ENCODE data around the gene MAP2K4. TPM values are rescaled to one million over a fixed set of nuclear protein-coding genes. Genes with fewer than 3 reads are reported as not detected.

Gene MAP2K4
- total RNA-seq, 1 experiment from 2014 or later: 46.1 TPM

GRCh38 chr17:12064395-12064794 is 43.7 kb downstream of the MAP2K4 start:
- Histone ChIP-seq H2BK5ac (ENCODE audit: insufficient read length, low read length) (no peak overlapping the region), H3K4me1 (ENCODE audit: insufficient read depth, low read length) (no peaks in the 10 kb centered on the region; the same call in 1 of the 2 replicates), H3K18ac (ENCODE audit: insufficient read length, low read depth, low read length) (no peak overlapping the region), H3K27me3 (ENCODE audit: insufficient read depth, low read length) (no peaks in the 10 kb centered on the region), H3K9ac (ENCODE audit: extremely low read depth, insufficient read length, low read length) (no peak overlapping the region), H3K14ac (ENCODE audit: insufficient read depth, low read length) (no peak overlapping the region), H3K23ac (ENCODE audit: insufficient read length, low read depth, low read length) (no peak overlapping the region), H3K23me2 (ENCODE audit: insufficient read length, low read depth, low read length, poor library complexity, severe bottlenecking) (no peaks in the 10 kb centered on the region), H3K9me3 (ENCODE audit: control insufficient read depth, low read depth, low read length) (no peaks in the 10 kb centered on the region), H4K8ac (replicated peaks; ENCODE audit: insufficient read length, low read depth, low read length) (no peak overlapping the region), H4K20me1 (ENCODE audit: control insufficient read depth, insufficient read depth, insufficient read length) (no peaks in the 10 kb centered on the region), H3K79me2 (ENCODE audit: insufficient read depth, low read length) (no peaks in the 10 kb centered on the region; the same call in 1 of the 2 replicates), H2BK15ac (ENCODE audit: low read depth, low read length) (no peak overlapping the region), H3K56ac (ENCODE audit: insufficient read length, low read depth, low read length) (no peak overlapping the region), H2AK5ac (ENCODE audit: insufficient read length, low read length) (no peak overlapping the region), H3K4me2 (ENCODE audit: insufficient read depth, insufficient read length, low read length) (no peak overlapping the region), H2BK20ac (ENCODE audit: low read depth, low read length, poor library complexity, severe bottlenecking) (no peak overlapping the region), H2AFZ (ENCODE audit: low read length) (no peak overlapping the region), H3T11ph (ENCODE audit: low read length) (no peak overlapping the region), H2BK120ac (ENCODE audit: low read depth, low read length, poor library complexity, severe bottlenecking) (no peak overlapping the region), H3K27ac (ENCODE audit: insufficient read length, low read depth, low read length) (no peak overlapping the region), H2BK12ac (ENCODE audit: insufficient read length, low read depth, low read length) (no peak overlapping the region), H4K5ac (ENCODE audit: insufficient read length, low read depth, low read length) (no peak overlapping the region), H3K79me1 (ENCODE audit: insufficient read depth, low read depth, low read length, poor library complexity, severe bottlenecking) (no peaks in the 10 kb centered on the region), H4K91ac (ENCODE audit: insufficient read length, low read depth, low read length) (no peak overlapping the region), H3K4ac (ENCODE audit: low read depth, low read length) (no peak overlapping the region)
- no peaks in the 10 kb centered on the region for H3K27me3 Mint-ChIP-seq (ENCODE audit: low read depth)
- no peak overlapping the region for H3K4me3 Mint-ChIP-seq
- peaks cover 3 to 6% of the 10 kb centered on the region in 2 experiments; a peak in 2 of 4 replicates for H3K4me1 Mint-ChIP-seq
- no CpG with 5 or more reads among the region's 2 CpGs for WGBS (ENCODE audit: extremely low coverage, insufficient read length, low lambda C conversion rate)
- peaks cover 9 to 18% (median 9%) of the 10 kb centered on the region in 3 experiments; a peak in 5 of 7 replicates for H3K36me3 Mint-ChIP-seq (ENCODE audit: insufficient read depth in 1 of 3, low read depth in 3 of 3)
- TF ChIP-seq, protein P1, sequence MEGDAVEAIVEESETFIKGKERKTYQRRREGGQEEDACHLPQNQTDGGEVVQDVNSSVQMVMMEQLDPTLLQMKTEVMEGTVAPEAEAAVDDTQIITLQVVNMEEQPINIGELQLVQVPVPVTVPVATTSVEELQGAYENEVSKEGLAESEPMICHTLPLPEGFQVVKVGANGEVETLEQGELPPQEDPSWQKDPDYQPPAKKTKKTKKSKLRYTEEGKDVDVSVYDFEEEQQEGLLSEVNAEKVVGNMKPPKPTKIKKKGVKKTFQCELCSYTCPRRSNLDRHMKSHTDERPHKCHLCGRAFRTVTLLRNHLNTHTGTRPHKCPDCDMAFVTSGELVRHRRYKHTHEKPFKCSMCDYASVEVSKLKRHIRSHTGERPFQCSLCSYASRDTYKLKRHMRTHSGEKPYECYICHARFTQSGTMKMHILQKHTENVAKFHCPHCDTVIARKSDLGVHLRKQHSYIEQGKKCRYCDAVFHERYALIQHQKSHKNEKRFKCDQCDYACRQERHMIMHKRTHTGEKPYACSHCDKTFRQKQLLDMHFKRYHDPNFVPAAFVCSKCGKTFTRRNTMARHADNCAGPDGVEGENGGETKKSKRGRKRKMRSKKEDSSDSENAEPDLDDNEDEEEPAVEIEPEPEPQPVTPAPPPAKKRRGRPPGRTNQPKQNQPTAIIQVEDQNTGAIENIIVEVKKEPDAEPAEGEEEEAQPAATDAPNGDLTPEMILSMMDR (conservative IDR thresholded peaks at IDR 0.05): no peak
- no peaks in the 10 kb centered on the region for H3K9me3 Mint-ChIP-seq
- DNase-seq: no peak
- no peak overlapping the region; a peak in 1 of 7 replicates for H3K27ac Mint-ChIP-seq

Measured in H9 (cell line).